ENCODE data around the gene DUSP23.

The DUSP23 gene

DNA sequence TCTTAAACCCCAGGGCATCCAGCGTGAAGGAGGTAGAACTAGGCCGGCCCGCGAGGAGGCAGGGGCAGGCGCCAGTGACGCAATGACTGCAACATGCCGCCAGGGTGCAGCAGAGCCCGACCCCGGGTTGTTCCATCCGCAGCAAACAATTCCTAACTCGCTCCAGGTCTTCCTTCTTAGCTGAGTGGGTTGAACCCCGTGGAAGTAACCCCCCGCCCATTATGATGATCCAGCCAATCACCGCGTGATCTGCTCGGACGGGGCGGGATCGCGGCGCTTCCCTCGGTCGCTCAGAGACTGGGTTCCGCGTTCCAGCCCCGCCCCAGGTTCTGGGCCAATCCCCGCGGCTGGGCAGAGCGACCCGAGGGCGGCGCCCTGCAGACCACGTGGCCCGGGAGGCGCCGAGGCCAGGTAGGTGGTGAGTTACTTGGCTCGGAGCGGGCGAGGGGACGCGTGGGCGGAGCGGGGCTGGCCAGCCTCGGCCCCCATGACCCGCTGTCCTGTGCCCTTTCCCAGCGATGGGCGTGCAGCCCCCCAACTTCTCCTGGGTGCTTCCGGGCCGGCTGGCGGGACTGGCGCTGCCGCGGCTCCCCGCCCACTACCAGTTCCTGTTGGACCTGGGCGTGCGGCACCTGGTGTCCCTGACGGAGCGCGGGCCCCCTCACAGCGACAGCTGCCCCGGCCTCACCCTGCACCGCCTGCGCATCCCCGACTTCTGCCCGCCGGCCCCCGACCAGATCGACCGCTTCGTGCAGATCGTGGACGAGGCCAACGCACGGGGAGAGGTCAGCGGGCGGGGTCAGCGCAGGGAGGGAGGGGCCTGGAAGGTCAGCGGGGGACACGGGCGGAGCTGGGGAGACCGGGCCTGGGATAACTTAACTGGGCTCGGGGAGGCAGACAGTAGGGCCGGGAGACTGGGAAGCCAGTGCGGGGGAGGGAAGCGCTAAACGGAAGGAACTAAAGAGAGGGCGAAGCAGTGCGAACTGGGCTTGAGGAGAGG lies at the start of gene DUSP23:
DUSP23 (plus strand) TSS at position 380 of the 1,000 bp plus-strand sequence; CDS start at position 519, 139 bp downstream.
- peak within 1 kb of the TSS; percentile 71 to 81 for H3K27ac ChIP-seq
- no peaks in the 10 kb centered on the region for H3K9me3 ChIP-seq
- DNase-seq, result peak; percentile 96 to 99
- intact Hi-C loops (cut with DNase I; ENCODE audit: low total_unique reads), result loop anchor here (5.0 to 10.0 kb wide), 2 partner anchors 111 to 254 kb away; partner anchors contain the start of gene PIGM
- H3K4me3 ChIP-seq, result peak within 1 kb of the TSS; percentile 82 to 87
- H3K4me1 ChIP-seq, result peaks cover 0 to 15% (median 10%) of the 10 kb centered on the region in 4 donors
- H3K36me3 ChIP-seq, result no peaks in the 10 kb centered on the region
- TF ChIP-seq, protein P1, sequence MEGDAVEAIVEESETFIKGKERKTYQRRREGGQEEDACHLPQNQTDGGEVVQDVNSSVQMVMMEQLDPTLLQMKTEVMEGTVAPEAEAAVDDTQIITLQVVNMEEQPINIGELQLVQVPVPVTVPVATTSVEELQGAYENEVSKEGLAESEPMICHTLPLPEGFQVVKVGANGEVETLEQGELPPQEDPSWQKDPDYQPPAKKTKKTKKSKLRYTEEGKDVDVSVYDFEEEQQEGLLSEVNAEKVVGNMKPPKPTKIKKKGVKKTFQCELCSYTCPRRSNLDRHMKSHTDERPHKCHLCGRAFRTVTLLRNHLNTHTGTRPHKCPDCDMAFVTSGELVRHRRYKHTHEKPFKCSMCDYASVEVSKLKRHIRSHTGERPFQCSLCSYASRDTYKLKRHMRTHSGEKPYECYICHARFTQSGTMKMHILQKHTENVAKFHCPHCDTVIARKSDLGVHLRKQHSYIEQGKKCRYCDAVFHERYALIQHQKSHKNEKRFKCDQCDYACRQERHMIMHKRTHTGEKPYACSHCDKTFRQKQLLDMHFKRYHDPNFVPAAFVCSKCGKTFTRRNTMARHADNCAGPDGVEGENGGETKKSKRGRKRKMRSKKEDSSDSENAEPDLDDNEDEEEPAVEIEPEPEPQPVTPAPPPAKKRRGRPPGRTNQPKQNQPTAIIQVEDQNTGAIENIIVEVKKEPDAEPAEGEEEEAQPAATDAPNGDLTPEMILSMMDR (IDR thresholded peaks at IDR 0.05), result peak; percentile 90 to 96
- no peaks in the 10 kb centered on the region for H3K27me3 ChIP-seq

DNA sequence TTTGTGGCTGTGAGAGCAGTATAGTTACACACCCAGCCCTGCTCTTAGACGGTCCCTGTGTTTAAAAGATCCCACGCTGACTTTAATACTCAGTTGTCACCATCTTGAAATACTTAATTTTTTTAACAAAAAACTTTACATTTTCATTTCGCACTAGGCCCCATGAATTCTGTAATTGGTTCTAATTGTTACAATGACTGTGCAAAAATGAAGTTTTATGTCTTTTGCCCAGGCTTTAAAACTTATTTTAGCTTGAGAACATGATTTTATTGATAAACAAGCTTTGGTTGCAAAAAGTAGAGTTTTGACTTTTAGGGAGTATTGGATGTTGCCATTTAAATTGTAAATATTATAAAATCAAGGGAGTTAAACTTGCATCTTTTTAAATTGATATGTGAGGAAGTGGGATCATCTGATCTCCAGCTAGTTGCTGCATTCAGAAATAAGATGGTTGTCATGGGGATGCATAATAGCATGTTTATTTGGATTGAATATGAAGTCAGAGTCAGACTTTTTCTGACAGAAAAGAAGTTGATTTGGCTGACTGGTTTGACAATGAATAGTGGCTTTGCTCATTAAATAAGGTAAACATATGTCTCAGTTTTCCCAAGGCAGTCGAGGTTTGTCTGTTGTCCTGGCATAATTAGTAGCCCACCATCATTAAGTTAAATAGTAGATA lies 43.4 kb upstream of the DUSP23 start:
- no peak overlapping the region for H3K27ac ChIP-seq
- H3K36me3 ChIP-seq, result no peaks in the 10 kb centered on the region
- H3K4me3 ChIP-seq, result no peak overlapping the region
- H3K9me3 ChIP-seq, result no peaks in the 10 kb centered on the region
- TF ChIP-seq, protein P1 (IDR thresholded peaks at IDR 0.05), result no peak
- no peaks in the 10 kb centered on the region for H3K27me3 ChIP-seq
- no peak for DNase-seq
- intact Hi-C loops (cut with DNase I; ENCODE audit: low total_unique reads), result no loop called here
- H3K4me1 ChIP-seq, result no peaks in the 10 kb centered on the region

DNA sequence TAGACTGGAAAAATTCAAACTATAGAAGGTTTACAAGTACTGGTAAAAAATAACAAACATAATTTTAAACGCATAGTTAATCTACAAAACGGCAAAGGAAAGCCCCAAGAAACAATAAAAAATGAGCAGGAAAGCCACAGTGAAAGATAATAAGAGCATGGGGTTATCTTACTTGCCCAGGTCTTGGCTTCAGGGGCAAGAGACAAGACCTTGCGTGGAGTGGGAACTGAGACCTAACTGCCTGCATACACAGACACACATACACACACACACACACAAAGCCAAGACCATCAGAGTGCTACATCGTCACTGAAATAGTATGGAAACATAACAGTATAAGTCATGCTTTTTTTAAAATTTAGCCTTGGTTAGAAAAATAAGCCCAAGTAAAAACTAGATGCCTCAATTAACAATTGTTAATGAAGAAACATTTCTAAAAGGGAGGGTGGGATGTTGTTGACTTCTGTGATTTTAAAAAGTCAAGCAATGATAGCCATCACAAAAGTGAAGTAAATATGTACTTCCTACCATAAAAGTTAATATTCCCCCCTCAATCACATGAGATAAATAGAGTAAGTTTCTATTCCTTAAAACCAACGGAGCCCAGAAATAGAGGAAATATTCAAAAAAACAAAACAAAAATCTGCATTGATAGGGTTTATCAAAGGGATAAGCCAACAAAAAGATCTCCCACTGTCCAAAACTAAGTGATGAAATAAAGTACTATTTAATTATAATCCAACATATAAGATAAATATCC lies 36.9 kb upstream of the DUSP23 start:
- peaks cover 0 to 1% of the 10 kb centered on the region in 2 donors for H3K27me3 ChIP-seq
- no peak overlapping the region for H3K4me3 ChIP-seq
- DNase-seq, result no peak
- no peaks in the 10 kb centered on the region for H3K36me3 ChIP-seq
- H3K9me3 ChIP-seq, result no peaks in the 10 kb centered on the region
- no peak overlapping the region for H3K27ac ChIP-seq
- TF ChIP-seq, protein P1 (IDR thresholded peaks at IDR 0.05), result no peak
- intact Hi-C loops (cut with DNase I; ENCODE audit: low total_unique reads), result no loop called here
- H3K4me1 ChIP-seq, result no peaks in the 10 kb centered on the region

DNA sequence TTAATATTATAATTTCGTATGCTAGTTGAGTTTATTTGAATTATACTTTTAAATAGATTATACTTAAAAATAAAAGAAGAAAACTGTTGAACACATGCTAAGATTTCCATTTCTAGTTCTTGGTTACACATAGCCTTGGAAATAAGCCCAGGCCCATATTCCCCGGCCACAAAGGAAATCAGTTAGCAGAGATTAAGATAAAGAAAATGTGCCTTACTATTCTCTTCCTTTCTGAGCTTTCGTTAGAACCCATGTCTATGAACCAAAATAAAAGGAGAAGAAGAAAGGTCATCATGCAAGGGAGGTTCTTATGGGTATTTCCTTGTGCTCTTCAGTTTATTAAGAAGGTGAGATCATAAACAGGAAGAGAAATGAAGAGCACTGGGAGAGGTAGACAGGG lies 34.1 kb upstream of the DUSP23 start:
- Histone ChIP-seq H3K4me3 (no peak overlapping the region), H3K9me3 (no peaks in the 10 kb centered on the region), H3K27ac (no peak overlapping the region), H3K27me3 (peaks cover 0 to 3% of the 10 kb centered on the region in 2 donors), H3K36me3 (no peaks in the 10 kb centered on the region), H3K4me1 (no peaks in the 10 kb centered on the region)
- intact Hi-C loops (cut with DNase I; ENCODE audit: low total_unique reads), result no loop called here
- DNase-seq, result no peak
- TF ChIP-seq, protein P1 (IDR thresholded peaks at IDR 0.05), result no peak

DNA sequence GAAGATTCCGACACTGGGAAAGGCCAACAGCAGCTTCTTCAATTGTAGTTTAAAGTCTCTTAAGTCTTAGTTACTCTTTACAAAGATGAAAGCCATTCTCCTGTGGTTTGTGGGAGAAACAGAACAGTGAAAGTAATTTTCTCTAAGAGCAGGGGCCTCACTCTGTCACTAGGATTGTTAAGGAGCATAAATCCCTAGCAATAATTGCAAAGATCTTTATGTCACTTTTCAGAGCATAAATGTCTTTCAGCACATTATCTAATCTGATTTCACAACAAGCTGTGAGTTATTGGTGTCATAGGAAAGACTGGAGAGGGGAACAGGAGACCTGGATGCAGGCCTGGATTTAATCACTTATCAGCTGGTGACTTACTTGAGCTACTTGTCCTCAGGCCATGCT lies 32.4 kb upstream of the DUSP23 start:
- no peaks in the 10 kb centered on the region for H3K9me3 ChIP-seq
- H3K4me1 ChIP-seq, result no peaks in the 10 kb centered on the region
- no peak overlapping the region for H3K4me3 ChIP-seq
- DNase-seq, result no peak
- intact Hi-C loops (cut with DNase I; ENCODE audit: low total_unique reads), result no loop called here
- H3K36me3 ChIP-seq, result no peaks in the 10 kb centered on the region
- peaks cover 0 to 3% of the 10 kb centered on the region in 2 donors for H3K27me3 ChIP-seq
- H3K27ac ChIP-seq, result no peak overlapping the region
- TF ChIP-seq, protein P1 (IDR thresholded peaks at IDR 0.05), result no peak
